Liver (tissue), 9 donors: ENCODE data around the gene IPO8. TPM values are rescaled to one million over a fixed set of nuclear protein-coding genes. Genes with fewer than 3 reads are reported as not detected.

ENCODE experiments used
- DNase-seq: peaks from one replicate; pipeline ENCODE4 v3.0.0-alpha.2; 2017; ENCODE audit warnings: low spot score
- H3K27ac ChIP-seq, 2 donors: one replicate each; pipeline ENCODE4 v1.7.0; 2013; ENCODE audit warnings: inconsistent platforms in 2 of 2, low read length in 2 of 2, control low read depth in 1 of 2, low read depth in 1 of 2, mild to moderate bottlenecking in 1 of 2
- H3K27me3 ChIP-seq, 4 donors: one replicate each; pipeline versions ENCODE4 v1.6.1 to v1.7.0; 2013; ENCODE audit warnings: low read length in 3 of 4, inconsistent platforms in 1 of 4, mild to moderate bottlenecking in 1 of 4, moderate library complexity in 1 of 4; ENCODE audit not compliant: control insufficient read depth in 4 of 4, insufficient read depth in 4 of 4
- H3K36me3 ChIP-seq, 4 donors: one replicate each; pipeline versions ENCODE4 v1.6.1 to v1.7.0; 2013; ENCODE audit warnings: low read length in 3 of 4, mild to moderate bottlenecking in 3 of 4, low read depth in 1 of 4, moderate library complexity in 1 of 4; ENCODE audit not compliant: control insufficient read depth in 4 of 4, insufficient read depth in 3 of 4
- H3K4me1 ChIP-seq, 4 donors: one replicate each; pipeline versions ENCODE4 v1.6.1 to v1.7.0; 2013; ENCODE audit warnings: low read length in 3 of 4, mild to moderate bottlenecking in 3 of 4, moderate library complexity in 1 of 4; ENCODE audit not compliant: control insufficient read depth in 4 of 4, insufficient read depth in 4 of 4
- H3K4me3 ChIP-seq, 3 donors: one replicate each; pipeline versions ENCODE4 v1.6.1 to v1.7.0; 2013; ENCODE audit warnings: low read length in 3 of 3, control low read depth in 1 of 3, low read depth in 1 of 3, mild to moderate bottlenecking in 1 of 3
- H3K9ac ChIP-seq, 2 donors: one replicate each; pipeline ENCODE4 v1.7.0; 2013; ENCODE audit warnings: low read length in 2 of 2, mild to moderate bottlenecking in 2 of 2, moderate library complexity in 2 of 2, control low read depth in 1 of 2, low read depth in 1 of 2
- H3K9me3 ChIP-seq, 4 donors: one replicate each; pipeline versions ENCODE4 v1.6.1 to v1.7.0; 2013; ENCODE audit warnings: low read length in 3 of 4; ENCODE audit not compliant: control insufficient read depth in 4 of 4
- ATF3 ChIP-seq: IDR thresholded peaks from 2 replicates; pipeline ENCODE4 v1.6.1; 2016; ENCODE audit warnings: antibody characterized with exemption
- EGR1 ChIP-seq, 2 donors: IDR thresholded peaks; 2 replicates each; pipeline ENCODE4 v1.6.1; 2016 to 2018; ENCODE audit warnings: antibody characterized with exemption in 2 of 2, low read depth in 2 of 2
- FOXA1 ChIP-seq: IDR thresholded peaks from 2 replicates; pipeline ENCODE4 v1.6.1; 2016; ENCODE audit warnings: antibody characterized with exemption
- FOXA2 ChIP-seq: IDR thresholded peaks from 2 replicates; pipeline ENCODE4 v1.6.1; 2016; ENCODE audit warnings: antibody characterized with exemption
- GABPA ChIP-seq, 2 donors: IDR thresholded peaks in 1 of 2; conservative IDR thresholded peaks in 1 of 2; 2 replicates each; pipeline ENCODE4 v1.6.1; 2016; ENCODE audit warnings: antibody characterized with exemption in 2 of 2, mild to moderate bottlenecking in 1 of 2, moderate library complexity in 1 of 2
- HNF4G ChIP-seq: IDR thresholded peaks from 2 replicates; pipeline ENCODE4 v1.6.1; 2016; ENCODE audit warnings: antibody characterized with exemption
- JUND ChIP-seq, 2 donors: IDR thresholded peaks; 2 replicates each; pipeline ENCODE4 v1.6.1; 2016; ENCODE audit warnings: antibody characterized with exemption in 2 of 2
- NR2F2 ChIP-seq: IDR thresholded peaks from 2 replicates; pipeline ENCODE4 v1.6.1; 2016; ENCODE audit warnings: antibody characterized with exemption
- RXRA ChIP-seq, 2 donors: IDR thresholded peaks; 2 replicates each; pipeline ENCODE4 v1.6.1; 2017 to 2018; ENCODE audit warnings: antibody characterized with exemption in 2 of 2, mild to moderate bottlenecking in 1 of 2
- SP1 ChIP-seq: IDR thresholded peaks from 2 replicates; pipeline ENCODE4 v1.6.1; 2018; ENCODE audit warnings: antibody characterized with exemption, mild to moderate bottlenecking
- YY1 ChIP-seq: IDR thresholded peaks from 2 replicates; pipeline ENCODE4 v1.6.1; 2016; ENCODE audit warnings: antibody characterized with exemption, mild to moderate bottlenecking
- WGBS: extraction: QIAGEN DNeasy Blood & Tissue Kit; methylation state at CpG from one replicate; pipeline ENCODE4 v1.1.7; 2013; 5-methylcytosine and 5-hydroxymethylcytosine counted together
- polyA plus RNA-seq, 2 donors: library from polyadenylated mRNA; stranded (reverse) in 1 of 2; unstranded in 1 of 2; fragments of 200-250 nt in 1 of 2; fragments of >200 nt in 1 of 2; fragmentation: Nextera tagmentation in 1 of 2; extraction: Ambion mirVana in 1 of 2; gene quantifications; one replicate each; pipeline versions ENCODE4 v1.2.1 to v1.2.3, GENCODE V29; 2013 to 2015
- total RNA-seq, 2 donors: library from RNA; depleted of rRNA; stranded (reverse); fragments of >200 nt; gene quantifications; one replicate each; pipeline ENCODE4 v1.2.3, GENCODE V29; 2014
- TF ChIP-seq, protein P1 (sequence below): fragments of 150-350 bp; IDR thresholded peaks from 2 replicates; pipeline ENCODE4 v1.5.1; 2017; ENCODE audit warnings: improper control_type of control experiment, low read depth, low read length; ENCODE audit not compliant: missing input control
- TF ChIP-seq, protein P2 (sequence below): IDR thresholded peaks from 2 replicates; pipeline ENCODE4 v1.6.1; 2016; ENCODE audit warnings: antibody characterized with exemption
- TF ChIP-seq, protein P3 (sequence below): IDR thresholded peaks from 2 replicates; pipeline ENCODE4 v1.6.1; 2016; ENCODE audit warnings: antibody characterized with exemption, mild to moderate bottlenecking
- donor health status: healthy.
- donor health status: healthy.
- donor health status: healthy.
- donor health status: healthy.
- donor health status: healthy.

Gene IPO8
- total and polyA plus RNA-seq, 4 donors = 8.0 to 33.0 (median 18.4) TPM

DNA sequence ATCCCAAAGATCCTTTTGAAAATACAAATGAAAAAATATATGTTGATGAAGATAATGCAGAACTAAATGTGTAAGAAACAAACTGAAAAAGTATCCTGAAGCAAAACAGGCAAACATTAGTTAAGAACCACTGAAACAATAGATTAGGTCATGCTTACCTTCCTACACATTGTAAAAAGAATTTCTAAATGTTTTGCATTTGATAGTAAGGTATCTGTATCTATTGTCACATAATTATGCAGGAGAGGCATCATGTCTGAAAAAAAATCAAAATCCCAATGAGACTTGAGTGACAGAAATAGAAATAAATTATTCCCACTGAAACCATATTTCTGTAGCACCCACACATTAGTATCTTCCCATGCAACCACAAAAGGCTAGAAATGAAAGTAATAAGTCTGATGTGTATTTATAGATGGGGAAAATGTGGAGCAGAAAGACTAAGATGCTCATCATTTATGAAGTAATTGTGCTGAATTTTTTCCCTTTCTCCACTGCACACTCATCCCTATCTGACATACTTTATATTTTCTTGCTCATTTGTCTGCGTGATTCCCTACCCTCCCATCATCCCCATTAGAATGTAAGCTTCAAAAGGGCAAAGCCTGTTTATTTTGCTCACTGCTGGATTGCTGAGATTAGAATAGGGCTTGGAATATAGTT lies 43.5 kb downstream of the IPO8 start:
- Histone ChIP-seq H3K9me3 (no peaks in the 10 kb centered on the region), H3K27me3 (no peaks in the 10 kb centered on the region), H3K4me3 (no peak overlapping the region), H3K4me1 (no peaks in the 10 kb centered on the region), H3K27ac (no peak overlapping the region), H3K9ac (no peak overlapping the region), H3K36me3 (peaks cover 2 to 8% (median 7%) of the 10 kb centered on the region in 4 donors)
- TF ChIP-seq, protein P1, sequence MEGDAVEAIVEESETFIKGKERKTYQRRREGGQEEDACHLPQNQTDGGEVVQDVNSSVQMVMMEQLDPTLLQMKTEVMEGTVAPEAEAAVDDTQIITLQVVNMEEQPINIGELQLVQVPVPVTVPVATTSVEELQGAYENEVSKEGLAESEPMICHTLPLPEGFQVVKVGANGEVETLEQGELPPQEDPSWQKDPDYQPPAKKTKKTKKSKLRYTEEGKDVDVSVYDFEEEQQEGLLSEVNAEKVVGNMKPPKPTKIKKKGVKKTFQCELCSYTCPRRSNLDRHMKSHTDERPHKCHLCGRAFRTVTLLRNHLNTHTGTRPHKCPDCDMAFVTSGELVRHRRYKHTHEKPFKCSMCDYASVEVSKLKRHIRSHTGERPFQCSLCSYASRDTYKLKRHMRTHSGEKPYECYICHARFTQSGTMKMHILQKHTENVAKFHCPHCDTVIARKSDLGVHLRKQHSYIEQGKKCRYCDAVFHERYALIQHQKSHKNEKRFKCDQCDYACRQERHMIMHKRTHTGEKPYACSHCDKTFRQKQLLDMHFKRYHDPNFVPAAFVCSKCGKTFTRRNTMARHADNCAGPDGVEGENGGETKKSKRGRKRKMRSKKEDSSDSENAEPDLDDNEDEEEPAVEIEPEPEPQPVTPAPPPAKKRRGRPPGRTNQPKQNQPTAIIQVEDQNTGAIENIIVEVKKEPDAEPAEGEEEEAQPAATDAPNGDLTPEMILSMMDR = no peak
- TF ChIP-seq FOXA2 (no peak), HNF4G (no peak), YY1 (no peak), JUND (IDR thresholded peaks at IDR 0.05) (no peak), GABPA (IDR thresholded peaks at IDR 0.05 in 1 of 2, conservative IDR thresholded peaks at IDR 0.05 in 1 of 2) (no peak), NR2F2 (no peak), EGR1 (IDR thresholded peaks at IDR 0.05; ENCODE audit: low read depth in 2 of 2) (no peak), ATF3 (no peak), SP1 (no peak)
- TF ChIP-seq, protein P2, sequence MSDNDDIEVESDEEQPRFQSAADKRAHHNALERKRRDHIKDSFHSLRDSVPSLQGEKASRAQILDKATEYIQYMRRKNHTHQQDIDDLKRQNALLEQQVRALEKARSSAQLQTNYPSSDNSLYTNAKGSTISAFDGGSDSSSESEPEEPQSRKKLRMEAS = no peak
- no peak for DNase-seq
- WGBS = 94% methylated on average over 1 of the region's 1 CpG

GRCh38 chr12:30646821-30647220 lies 48.8 kb downstream of the IPO8 start:
- peaks cover 2 to 10% (median 6%) of the 10 kb centered on the region in 4 donors for H3K36me3 ChIP-seq
- H3K27me3 ChIP-seq = no peaks in the 10 kb centered on the region
- no peak overlapping the region for H3K27ac ChIP-seq
- 90% methylated on average over 4 of the region's 4 CpGs for WGBS
- H3K9me3 ChIP-seq = no peaks in the 10 kb centered on the region
- H3K9ac ChIP-seq = no peak overlapping the region
- H3K4me3 ChIP-seq = no peak overlapping the region
- no peaks in the 10 kb centered on the region for H3K4me1 ChIP-seq
- DNase-seq = no peak
- TF ChIP-seq, protein P2 = no peak
- TF ChIP-seq FOXA1 (no peak), RXRA (IDR thresholded peaks at IDR 0.05) (no peak), YY1 (no peak), ATF3 (no peak), HNF4G (no peak)
- TF ChIP-seq, protein P3, sequence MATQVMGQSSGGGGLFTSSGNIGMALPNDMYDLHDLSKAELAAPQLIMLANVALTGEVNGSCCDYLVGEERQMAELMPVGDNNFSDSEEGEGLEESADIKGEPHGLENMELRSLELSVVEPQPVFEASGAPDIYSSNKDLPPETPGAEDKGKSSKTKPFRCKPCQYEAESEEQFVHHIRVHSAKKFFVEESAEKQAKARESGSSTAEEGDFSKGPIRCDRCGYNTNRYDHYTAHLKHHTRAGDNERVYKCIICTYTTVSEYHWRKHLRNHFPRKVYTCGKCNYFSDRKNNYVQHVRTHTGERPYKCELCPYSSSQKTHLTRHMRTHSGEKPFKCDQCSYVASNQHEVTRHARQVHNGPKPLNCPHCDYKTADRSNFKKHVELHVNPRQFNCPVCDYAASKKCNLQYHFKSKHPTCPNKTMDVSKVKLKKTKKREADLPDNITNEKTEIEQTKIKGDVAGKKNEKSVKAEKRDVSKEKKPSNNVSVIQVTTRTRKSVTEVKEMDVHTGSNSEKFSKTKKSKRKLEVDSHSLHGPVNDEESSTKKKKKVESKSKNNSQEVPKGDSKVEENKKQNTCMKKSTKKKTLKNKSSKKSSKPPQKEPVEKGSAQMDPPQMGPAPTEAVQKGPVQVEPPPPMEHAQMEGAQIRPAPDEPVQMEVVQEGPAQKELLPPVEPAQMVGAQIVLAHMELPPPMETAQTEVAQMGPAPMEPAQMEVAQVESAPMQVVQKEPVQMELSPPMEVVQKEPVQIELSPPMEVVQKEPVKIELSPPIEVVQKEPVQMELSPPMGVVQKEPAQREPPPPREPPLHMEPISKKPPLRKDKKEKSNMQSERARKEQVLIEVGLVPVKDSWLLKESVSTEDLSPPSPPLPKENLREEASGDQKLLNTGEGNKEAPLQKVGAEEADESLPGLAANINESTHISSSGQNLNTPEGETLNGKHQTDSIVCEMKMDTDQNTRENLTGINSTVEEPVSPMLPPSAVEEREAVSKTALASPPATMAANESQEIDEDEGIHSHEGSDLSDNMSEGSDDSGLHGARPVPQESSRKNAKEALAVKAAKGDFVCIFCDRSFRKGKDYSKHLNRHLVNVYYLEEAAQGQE = no peak
- TF ChIP-seq, protein P1 = no peak
